ENCODE results near the gene LY6G6C.

LY6G6C gene

DNA sequence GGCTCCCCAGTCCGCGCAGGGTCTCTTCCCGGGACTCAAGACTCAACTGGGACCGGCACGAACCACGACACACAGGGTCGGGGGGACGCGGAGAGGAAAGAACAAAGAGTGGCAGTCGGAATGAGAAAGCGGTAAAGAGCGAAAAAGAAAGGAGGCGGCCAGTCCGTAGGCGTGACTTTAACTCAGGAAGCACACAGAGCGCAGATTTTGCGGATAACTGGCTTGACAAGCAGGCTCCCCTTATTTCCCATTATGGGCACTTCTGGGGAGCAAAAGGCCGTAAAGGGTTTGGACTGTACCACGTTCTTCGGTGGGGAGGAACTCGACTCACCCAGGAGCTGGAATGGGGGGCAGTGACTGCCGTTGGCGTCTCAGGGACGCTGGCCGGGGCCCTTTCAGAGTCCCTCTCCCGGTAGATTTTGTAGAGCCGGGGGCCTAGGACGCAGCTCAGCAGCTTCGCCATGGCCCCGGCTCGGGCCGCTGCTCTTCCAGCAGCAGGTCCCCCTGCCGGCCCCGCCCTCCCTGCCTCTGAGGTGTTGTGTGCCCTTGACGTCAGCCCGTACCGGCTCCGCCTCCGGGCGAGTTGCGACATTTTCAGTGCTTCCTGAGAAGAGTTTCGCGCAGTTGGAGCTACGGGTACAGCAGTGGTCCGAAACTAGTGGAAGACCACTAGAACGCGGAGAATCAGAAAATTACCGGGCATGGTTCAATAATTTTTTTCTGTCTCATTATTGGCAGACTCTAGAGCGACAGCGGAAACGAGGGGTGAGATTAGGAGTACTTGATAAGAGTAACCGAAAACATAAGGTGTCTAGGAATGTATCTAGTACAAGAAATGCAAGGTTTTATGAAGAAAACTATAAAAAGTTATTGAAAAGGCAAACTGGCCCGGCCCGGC, 18.5 kb downstream of the LY6G6C start, which contains the start of gene ABHD16A:
ABHD16A (minus strand) TSS at position 506 of the 898 bp plus-strand sequence; CDS start at position 463, 43 bp downstream.
- peak; percentile 98 for DNase-seq

DNA sequence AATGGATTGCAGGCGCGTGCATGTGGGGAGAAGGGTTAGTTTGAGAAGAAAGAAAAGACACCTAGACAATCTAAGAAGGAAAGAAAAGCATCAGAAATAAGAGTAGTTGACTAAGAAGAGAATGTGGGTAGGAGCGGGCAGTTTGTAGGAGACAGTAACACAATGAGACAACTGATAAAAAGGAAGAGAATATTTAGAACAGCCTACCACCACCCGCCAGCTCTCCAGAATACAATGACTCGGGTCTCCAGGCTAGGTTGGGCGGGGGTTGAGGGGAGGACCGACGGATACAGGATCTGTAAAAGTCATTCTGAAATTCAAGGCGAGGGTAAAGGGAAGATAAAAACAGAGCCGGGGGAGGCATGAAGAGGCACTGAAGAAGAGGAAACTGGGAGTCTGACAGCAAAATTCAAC, 19.1 kb downstream of the LY6G6C start:
- DNase-seq: no peak

DNA sequence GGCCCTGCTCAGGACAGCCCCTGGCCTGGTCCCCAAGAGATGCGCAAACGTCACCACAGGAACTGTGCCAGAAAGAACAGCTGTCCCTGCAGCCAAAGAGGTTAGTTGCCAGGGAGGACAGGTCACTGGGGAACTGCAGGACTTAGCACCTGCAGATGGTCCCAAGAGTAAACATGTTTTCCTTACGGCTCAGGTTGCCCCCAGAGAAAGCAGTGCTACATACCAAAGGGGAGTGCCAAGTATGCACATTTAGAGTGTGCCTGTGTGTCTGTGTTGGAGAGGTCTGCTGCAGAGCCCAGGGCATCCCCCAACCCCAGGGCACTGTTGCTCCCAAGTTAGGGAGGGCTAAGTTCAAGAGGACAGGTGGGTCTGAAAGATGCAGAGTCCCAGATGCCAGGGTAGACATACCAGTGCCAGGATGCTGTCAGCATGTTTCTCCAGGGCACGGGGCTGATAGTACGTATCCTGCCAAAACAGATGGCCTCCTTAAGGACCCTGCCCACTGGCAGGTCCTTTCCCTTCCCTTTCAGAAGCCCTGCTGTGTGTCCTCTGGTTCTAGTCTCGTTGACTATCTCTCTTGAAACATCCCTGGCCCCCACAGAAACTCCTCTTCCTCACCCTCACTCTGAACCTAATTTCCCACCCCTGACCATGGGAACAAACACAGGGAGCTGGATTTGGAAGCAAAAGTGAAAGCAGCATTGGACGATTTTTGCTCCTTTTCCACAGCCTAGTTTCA, 19.7 kb downstream of the LY6G6C start:
- DNase-seq: no peak

DNA sequence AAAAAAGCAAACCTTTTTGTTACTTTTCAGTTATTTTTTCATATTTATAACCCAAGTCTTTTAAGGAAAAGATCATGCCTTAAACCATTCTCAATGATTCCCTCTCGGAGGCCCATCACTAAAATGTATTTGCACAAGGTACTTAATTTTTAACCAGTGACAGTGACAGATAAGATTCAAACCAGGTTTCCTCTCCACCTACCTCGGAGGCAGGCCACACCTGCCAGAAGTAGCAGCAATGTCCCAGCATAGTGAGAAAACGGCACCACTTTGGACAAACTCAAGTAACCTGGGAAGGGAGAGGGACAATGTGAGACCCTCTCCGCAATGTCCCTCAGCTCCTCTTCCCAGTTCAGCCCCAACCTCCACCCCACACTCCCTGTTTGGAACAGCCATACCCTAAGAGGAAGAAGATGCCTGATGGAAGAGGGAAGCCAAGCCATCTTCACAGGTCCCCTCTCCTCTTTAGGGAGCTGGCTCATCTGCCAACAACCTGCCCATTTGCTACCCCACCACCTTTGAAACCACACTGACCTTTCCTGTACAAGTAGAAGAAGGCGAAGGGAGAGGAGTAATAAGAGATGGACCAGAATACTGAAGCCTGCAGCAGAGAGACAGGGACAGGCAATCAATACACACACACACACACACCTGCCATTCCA, 20.7 kb downstream of the LY6G6C start:
- no peak for DNase-seq

DNA sequence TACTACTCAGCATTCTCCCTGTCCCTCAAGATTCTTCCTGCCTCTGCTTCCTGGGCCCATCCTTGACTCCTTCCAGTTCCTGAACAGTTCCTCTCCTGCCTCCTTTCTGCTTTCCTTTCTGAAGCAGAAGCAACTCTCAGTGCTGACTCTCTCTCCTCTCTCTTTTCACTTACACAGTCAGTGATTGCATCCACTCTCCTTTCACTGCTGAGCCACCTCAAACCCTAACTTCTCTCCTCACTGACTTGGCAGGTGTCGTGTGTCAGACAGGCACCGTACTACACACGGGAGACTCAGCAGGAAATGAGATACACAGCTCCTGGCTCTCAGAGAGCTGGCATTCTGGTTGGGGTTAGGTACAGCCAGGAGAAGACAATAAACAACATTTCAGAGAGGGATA, 24.0 kb downstream of the LY6G6C start:
- no peak for DNase-seq

DNA sequence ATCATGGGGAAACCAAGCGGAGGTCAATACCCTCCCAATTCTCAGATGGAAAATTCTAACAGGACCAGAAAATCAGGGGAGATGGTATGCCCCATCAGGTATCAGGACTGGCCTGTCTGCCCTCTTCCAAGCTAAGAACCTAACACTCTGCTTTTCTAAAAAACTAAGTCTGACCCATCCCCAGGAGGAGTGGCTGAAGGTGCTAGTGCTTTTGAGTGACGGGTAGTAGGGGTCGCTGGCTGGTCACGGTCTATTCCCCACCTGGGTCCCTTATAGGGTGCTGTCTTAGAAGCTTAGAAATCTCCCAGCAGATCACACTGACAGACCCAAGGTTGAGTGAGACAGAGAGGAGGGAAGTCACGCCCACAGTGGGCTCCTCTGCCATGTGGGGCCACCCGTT, 28.0 kb downstream of the LY6G6C start:
- no peak for DNase-seq

DNA sequence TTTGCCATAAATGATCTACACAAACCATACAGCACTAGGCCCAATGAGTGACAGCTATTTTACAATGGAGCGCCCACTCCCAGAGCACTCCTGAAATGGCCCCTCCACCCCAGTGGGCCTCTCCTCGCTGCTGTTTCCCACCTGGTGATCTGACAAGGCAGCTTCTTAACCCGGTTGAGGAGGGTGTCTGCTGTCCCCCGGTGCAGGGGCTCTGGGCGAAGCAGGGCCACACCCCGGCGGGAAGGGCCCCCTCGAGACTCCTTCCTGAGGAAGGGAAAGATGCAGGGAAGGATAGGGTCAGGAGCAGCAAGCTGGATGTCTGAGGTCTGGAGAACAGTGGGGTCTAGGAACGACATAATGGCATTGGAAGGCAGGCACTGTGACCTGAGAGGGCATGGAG, 28.7 kb downstream of the LY6G6C start:
- DNase-seq: no peak

DNA sequence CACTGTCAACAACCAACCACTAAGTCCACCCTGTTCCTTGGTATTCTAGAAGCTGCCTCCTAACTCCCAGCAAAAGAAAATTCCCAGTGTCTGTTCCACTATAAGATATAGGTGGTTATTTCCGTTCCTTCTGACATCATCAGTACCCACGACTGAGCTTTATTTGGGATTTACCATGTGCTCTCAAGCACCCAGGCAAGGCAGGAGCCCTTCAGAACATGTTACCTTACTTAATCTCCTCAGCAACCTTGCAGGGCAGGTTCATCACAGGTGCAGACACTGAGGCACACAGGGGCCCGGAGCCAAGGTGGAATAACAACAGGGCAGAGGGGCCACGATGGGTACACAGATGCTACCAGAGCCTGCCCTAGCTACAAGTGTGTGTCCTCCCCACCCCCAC, 29.2 kb downstream of the LY6G6C start:
- no peak for DNase-seq

DNA sequence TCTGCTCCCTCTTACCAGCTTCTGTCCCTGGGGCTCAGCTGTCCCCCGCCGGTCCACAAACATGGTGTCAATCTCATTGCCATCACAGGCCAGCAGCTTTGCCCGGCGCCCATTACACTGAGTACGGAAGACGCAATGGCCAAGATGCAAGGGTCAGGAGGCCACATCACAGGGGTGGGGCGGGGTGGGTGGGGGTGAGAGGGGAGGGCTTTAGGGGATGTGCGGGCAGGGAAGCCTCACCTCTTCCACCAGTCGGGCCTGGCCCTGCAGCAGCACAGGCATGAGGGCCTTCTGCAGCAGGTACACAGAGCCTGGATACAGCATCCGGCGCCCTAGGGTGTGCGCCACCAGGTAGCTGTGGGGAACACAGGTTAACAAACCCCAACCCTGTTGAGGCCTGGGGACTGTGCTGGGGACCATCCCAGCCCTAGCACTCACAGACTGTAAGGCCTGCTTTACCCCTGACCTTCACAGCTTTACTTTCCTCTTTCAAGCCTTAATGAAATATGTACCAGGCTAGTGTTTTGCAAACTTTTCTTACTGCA, 29.9 kb downstream of the LY6G6C start:
- DNase-seq: no peak

DNA sequence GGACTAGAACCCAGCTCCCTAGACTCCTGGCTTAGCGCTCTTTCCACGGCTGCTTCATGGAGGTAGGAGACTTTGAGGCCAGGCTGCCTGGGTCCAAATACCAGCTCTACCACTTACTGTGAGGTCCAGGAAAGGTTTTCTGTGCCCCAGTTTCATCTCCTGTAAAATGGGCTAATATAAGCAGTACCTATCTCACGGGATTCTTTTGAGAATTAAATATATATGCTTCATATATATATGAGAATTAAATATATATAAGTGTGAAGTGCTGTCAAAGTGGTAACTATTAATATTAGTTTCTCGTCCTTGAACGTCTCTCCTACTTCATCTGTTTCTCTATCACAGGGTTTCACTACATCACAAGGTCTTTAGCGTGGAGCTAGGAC, 30.5 kb downstream of the LY6G6C start:
- no peak for DNase-seq

DNA sequence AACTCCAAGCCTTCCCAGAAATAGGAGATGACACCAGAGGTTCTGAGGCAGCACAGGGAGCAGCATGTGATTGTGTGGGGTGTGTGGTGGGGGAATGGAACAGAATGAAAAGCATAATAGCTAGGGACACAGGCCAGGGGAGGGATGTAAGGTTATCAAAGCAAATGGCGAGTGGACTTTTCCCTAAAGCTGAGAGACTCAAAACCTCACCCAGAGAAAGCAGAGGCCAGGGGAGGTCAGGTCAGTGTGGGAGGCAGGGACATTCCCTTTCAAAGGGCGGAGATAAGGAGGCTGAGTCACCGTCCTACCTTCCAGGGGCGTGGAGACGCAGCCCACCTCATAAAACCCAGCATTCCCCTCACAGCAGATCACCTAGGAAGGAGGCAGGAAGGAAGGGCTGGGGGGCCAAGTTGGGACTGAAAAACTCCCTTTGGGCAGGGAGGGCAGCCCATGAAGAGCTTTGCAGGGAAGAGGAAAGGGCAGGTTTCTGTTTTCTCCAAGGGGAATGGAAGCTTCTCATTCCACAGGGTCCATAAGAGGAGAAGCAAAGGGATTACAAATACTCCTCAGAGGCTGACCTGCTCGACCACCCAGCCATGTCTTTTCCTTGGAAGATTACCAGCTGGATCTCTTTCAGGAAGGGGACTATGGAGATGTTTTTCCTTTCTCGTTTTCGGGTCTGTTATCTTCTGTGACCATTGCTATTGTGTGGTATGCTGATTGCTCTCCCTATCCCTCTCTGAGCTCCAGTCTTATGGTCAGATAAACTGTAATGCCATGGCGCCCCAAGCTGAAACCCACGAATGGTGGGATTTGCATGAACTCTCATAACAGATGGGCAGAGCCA, 31.1 kb downstream of the LY6G6C start:
- DNase-seq: no peak

DNA sequence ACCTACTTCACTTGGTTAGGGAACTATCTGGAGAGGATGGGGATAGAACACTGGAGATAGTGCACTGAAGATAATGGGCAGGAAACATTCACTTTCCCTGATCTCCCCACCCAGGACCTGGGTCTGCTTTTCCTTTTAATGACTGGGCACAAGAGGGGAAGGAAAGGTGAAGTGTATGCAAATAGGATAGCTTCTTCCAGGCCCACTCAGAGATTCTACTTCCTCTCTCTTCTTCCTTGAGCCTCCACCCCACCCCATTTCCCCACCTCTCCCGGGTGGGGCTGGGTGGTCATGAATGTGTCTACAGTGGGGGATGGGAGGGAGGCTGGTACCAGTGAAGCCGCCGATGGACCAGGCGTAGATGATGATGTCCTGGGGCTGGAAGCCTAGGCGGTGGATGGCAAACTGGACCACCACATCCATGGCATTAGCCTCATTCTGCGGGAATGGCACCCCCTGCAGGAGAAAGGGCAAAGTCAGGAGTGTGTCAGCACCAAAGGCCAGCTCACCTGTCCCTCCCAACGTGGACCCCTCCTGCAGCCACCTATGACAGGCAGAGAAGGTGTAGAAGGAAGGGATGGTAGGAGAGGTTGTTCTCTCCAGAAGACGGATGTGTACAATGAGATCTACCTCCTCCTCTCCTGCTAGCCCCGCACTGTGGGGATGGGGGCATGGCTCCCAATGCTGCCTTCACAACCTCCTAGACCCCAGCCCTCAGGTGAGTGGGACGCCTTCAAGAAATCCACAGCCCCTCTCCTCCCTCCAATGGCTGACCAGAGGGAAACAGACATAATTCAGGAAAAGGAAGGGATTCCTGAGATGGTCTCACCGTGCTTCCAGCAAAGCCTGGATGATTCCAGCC, 32.1 kb downstream of the LY6G6C start:
- no peak for DNase-seq

DNA sequence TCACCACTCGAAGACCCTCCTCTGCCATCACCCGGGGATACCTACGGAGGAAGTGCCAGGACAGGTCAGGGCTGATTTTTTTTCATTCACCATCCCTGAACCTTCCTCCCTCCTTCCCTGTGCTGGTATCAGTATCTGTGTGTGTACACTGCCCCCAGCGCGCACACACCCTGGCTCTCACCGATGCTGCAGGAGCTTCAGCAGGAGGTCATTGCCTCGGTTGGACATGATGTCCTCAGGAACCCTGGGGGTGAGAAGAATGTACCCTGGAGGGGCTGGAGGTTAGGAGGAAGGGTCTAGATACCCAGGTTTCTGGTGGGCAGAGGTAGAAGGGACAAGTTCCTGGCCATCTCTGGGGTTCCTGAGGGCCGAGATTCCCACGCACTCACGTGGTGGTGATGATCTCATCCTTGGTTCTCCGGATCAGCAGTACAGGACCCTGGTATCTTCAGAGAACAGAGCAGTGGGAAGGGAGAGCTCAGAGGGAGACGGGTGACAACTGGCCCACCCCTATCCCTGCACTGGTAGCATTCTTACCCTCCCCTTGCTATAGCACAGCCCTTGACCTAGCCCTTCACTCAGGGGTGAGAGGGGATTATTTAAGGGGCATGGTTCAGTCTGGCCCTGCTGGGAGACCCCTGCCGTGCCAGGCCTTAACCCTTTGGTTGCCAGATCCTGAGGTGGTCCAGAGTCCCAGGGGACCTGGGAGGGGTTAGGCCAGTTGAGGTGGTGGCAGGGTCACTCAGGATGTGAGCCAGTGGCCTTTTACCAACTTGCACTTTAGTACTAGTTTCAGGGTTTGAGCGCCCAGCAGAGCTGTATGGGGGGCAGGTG, 33.5 kb downstream of the LY6G6C start:
- DNase-seq: no peak

DNA sequence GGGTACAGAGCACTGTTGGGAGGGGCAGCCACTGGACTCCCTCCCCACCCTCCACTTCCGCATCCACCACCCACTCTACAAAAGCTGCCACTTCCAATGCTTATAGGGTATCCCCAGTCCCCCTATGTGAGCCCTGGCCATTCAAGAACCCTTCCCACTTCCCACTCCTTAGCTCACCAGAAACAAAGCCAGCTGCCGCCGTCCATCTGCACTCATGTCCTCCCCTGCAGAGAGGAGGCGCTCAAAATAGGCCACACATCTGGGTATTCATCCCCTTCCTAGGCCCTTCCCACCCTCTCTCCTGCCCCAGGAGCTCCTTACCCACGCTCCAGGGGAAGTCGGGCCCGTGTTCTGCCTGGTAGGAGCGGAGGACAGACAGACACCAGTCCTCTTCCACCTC, 34.2 kb downstream of the LY6G6C start:
- DNase-seq: no peak

DNA sequence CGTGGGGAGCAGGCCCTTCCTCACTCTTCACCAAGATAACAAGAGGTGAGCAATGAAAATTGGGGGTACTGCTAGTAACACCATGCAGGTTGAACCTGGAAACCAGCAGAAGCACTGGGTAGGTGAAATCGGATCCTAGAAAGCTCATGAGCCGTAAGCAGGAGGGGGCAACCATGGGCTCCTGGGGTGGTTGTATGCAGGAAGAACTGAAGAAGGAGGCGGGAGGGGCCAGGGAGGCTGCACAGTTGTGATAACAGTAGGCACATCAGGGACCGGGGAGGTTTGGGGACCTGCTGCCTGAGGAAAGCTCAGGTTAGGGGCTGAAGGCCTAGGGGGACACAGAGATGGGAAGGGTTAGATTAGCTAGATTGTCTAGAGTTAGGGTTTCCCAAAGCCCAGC, 35.1 kb downstream of the LY6G6C start:
- DNase-seq: no peak

DNA sequence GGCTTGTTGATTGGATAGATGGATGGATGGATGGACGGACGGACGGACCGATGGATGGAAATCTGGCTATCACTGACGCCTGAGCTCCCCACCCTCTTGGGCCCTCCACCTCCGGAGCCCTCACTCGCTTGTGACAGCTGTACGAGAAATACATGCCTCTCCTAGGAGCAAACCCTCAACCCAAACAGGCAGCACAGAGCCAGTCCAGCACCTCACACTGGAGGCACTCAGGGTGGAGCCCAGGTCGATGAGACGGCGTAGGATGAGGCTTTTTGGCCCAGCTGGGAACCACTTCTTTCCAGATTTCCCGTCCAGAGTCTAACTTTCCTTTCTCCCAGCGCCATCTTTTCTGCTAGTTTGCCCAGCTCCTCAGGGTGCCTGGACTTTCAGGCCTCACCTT, 38.0 kb downstream of the LY6G6C start:
- DNase-seq: no peak

DNA sequence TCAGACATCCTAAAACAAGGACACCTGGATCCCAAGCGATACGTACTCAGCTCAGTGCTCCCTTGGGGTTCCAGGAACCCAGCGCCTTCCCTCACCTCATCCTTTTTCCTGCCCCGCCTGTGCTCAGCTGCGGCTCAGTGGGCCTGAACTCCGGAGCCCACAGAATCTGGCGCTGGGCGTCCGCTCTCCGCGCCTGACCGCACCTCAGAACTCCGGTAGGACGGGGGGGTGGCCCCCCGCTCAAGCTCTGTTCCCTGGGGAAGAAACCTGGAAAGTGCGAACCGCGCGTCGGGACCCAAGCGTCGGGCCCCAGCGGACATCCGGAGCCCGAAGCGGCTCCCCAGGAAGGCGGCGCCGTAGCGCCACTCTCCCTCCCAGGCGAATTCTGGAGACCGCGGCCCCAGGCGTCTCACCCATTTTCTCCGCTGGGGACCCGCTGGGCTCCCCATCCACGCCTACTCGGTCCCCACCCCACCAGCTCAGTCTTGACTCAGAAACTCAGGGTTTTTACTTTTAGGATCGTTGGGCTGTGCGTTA, 40.3 kb downstream of the LY6G6C start:
- peak; percentile 35 for DNase-seq

DNA sequence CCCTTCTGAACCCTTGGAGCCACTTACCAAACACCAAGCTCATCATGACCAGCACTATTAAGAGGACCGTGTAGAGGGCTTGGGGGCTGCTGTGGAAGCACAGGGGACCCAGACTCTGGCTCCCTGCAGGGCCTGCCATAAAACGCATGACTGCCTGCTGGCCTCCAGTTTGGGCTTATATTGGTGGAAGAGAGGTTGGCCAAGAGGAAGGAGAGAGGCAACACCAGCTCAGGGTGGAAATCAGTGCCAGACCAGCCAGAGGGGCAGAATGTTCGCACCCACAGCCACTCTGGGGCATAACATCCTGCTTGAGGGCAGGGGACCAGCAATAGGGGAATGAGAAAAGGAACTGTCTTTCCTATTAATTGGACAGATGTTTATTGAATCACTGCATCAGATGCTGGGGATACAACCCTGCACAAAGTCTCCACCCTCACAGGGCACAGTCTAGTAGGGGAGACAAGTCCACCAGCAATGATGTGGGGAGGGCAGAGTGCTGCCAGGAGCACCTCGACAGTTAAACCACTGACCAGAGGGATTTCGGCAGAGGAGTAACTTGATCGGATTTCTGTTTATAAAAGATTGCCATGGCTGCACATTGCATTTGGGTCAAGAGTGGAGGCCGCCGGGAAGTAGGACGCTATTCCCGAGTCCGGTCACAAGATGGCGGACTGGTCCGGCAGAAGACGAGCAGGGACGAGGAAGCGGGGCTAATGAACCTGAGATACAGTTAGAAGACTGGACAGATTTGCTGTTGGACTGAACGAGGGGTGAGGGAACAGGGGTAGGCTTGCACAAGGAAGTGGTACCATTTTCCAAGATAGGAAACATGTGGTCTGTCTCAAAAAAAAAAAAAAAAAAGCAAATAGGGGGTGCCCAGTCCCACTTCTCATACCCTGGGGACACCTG, 41.1 kb downstream of the LY6G6C start, which contains the start of gene LY6G5C:
LY6G5C (minus strand) TSS at position 842 of the 909 bp plus-strand sequence; CDS start at position 148, 694 bp downstream.
- DNase-seq: peak; percentile 76

DNA sequence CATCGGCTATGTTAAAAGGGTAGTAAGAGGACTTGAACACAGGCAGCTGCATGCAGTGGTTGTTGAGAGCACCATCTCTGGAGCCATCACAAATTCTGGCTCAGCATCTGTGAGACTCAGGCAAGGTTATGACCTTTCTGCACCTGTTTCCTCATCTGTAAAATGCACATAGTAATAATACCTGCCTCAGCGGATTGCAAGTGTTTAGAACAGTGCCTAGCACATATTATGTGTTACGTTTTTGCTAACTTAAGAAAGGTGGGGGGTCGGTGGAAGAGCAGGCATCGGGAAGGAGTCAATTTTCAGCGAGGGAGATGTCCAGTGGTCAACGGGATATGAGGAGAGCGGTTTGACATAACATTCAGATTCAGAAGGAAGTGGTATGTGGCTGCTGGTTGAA, 43.6 kb downstream of the LY6G6C start:
- DNase-seq: no peak
